Ishikawa (cell line): ENCODE results near the gene SON.

Source experiments
- CEBPB ChIP-seq: IDR thresholded peaks from 2 replicates; pipeline ENCODE4 v1.6.1; 2012
- CREB1 ChIP-seq: IDR thresholded peaks from 2 replicates; pipeline ENCODE4 v1.6.1; 2012; ENCODE audit warnings: low read depth
- EGR1 ChIP-seq: IDR thresholded peaks from 2 replicates; pipeline ENCODE4 v1.6.1; 2012
- EP300 ChIP-seq: IDR thresholded peaks from 2 replicates; pipeline ENCODE4 v1.6.1; 2012; ENCODE audit warnings: borderline replicate concordance
- RAD21 ChIP-seq: IDR thresholded peaks from 2 replicates; pipeline ENCODE4 v1.6.1; 2012; ENCODE audit warnings: low read depth
- TAF1 ChIP-seq: IDR thresholded peaks from 2 replicates; pipeline ENCODE4 v1.6.1; 2012; ENCODE audit warnings: low read depth, mild to moderate bottlenecking
- TCF12 ChIP-seq: IDR thresholded peaks from 2 replicates; pipeline ENCODE4 v1.6.1; 2012; ENCODE audit warnings: low read depth
- TEAD4 ChIP-seq: IDR thresholded peaks from 2 replicates; pipeline ENCODE4 v1.6.1; 2012
- YY1 ChIP-seq: IDR thresholded peaks from 2 replicates; pipeline ENCODE4 v1.6.1; 2012; ENCODE audit warnings: low read depth
- ZBTB7A ChIP-seq: IDR thresholded peaks from 2 replicates; pipeline ENCODE4 v1.6.1; 2012; ENCODE audit warnings: low read depth
- TF ChIP-seq, protein P1 (sequence below): IDR thresholded peaks from 2 replicates; pipeline ENCODE4 v1.6.1; 2012; ENCODE audit warnings: low read depth, mild to moderate bottlenecking
- TF ChIP-seq, protein P2 (sequence below): IDR thresholded peaks from 2 replicates; pipeline ENCODE4 v1.6.1; 2012
- TF ChIP-seq, protein P3 (sequence below): IDR thresholded peaks from 2 replicates; pipeline ENCODE4 v1.6.1; 2012

DNA sequence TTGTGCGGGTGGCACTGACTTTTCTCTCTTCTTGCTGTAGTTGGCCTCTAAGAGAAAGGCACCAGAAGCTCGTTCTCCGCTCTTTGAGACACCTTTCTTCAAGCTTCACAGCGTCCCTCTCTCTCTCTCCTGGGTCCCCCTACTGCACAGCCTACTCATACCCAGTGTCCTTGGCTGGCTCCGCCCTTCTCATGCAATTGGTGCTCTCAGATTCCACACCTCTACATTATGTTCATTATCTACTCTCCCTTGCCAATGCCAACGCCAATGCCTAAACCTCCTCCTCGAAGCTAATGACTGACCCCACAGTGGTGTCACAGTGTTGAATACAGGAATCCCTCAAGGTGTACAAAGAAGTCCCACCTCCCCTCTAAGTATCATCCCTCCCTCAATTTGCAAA is 46.5 kb upstream of the SON start:
- TF ChIP-seq, protein P1, sequence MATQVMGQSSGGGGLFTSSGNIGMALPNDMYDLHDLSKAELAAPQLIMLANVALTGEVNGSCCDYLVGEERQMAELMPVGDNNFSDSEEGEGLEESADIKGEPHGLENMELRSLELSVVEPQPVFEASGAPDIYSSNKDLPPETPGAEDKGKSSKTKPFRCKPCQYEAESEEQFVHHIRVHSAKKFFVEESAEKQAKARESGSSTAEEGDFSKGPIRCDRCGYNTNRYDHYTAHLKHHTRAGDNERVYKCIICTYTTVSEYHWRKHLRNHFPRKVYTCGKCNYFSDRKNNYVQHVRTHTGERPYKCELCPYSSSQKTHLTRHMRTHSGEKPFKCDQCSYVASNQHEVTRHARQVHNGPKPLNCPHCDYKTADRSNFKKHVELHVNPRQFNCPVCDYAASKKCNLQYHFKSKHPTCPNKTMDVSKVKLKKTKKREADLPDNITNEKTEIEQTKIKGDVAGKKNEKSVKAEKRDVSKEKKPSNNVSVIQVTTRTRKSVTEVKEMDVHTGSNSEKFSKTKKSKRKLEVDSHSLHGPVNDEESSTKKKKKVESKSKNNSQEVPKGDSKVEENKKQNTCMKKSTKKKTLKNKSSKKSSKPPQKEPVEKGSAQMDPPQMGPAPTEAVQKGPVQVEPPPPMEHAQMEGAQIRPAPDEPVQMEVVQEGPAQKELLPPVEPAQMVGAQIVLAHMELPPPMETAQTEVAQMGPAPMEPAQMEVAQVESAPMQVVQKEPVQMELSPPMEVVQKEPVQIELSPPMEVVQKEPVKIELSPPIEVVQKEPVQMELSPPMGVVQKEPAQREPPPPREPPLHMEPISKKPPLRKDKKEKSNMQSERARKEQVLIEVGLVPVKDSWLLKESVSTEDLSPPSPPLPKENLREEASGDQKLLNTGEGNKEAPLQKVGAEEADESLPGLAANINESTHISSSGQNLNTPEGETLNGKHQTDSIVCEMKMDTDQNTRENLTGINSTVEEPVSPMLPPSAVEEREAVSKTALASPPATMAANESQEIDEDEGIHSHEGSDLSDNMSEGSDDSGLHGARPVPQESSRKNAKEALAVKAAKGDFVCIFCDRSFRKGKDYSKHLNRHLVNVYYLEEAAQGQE = no peak
- TF ChIP-seq TAF1 (no peak), RAD21 (no peak), EGR1 (no peak), CREB1 (no peak), ZBTB7A (no peak), CEBPB (no peak), EP300 (no peak), TEAD4 (no peak), TCF12 (no peak), YY1 (no peak)
- TF ChIP-seq, protein P2, sequence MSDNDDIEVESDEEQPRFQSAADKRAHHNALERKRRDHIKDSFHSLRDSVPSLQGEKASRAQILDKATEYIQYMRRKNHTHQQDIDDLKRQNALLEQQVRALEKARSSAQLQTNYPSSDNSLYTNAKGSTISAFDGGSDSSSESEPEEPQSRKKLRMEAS = no peak
- TF ChIP-seq, protein P3, sequence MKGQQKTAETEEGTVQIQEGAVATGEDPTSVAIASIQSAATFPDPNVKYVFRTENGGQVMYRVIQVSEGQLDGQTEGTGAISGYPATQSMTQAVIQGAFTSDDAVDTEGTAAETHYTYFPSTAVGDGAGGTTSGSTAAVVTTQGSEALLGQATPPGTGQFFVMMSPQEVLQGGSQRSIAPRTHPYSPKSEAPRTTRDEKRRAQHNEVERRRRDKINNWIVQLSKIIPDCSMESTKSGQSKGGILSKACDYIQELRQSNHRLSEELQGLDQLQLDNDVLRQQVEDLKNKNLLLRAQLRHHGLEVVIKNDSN = no peak
